ENCODE results near the gene PHACTR1. TPM values are rescaled to one million over a fixed set of nuclear protein-coding genes. Genes with fewer than 3 reads are reported as not detected.

The PHACTR1 gene
- total RNA-seq, 1 experiment from 2014 or later = 0.21 TPM

- Mint-ChIP-seq H3K36me3 (ENCODE audit: insufficient read depth, unreplicated experiment) (no peaks in the 10 kb centered on the region), H3K9me3 (ENCODE audit: low read depth, unreplicated experiment) (no peaks in the 10 kb centered on the region), H3K4me1 (ENCODE audit: low read depth, unreplicated experiment) (no peaks in the 10 kb centered on the region), H3K27ac (ENCODE audit: unreplicated experiment) (no peak overlapping the region), H3K4me3 (ENCODE audit: low read depth, unreplicated experiment) (no peak overlapping the region), H3K27me3 (ENCODE audit: unreplicated experiment) (peaks cover 78% of the 10 kb centered on the region)
- CTCF ChIA-PET = interaction anchor here (1.0 kb wide), 1 partner anchor 34 kb away, joined by 3 read pairs; no protein-coding TSS in a partner anchor
- intact Hi-C loops (cut with micrococcal nuclease; ENCODE audit: unreplicated experiment) = loop anchor here (10.0 kb wide), 1 partner anchor 106 kb away; no protein-coding TSS in a partner anchor
- DNase-seq = no peak
- BruUV-seq (replicated peaks) = no TSS peak
- no peak for TF ChIP-seq CTCF (IDR thresholded peaks at IDR 0.05; ENCODE audit: unreplicated experiment)
Measured at GRCh38 chr6:13228264-13229204, 512.0 kb downstream of the PHACTR1 start.

GRCh38 chr6:13229205-13230085 lies 512.9 kb downstream of the PHACTR1 start:
- CTCF ChIA-PET = interaction anchor here (1.0 kb wide), 1 partner anchor 34 kb away, joined by 3 read pairs; no protein-coding TSS in a partner anchor
- H3K36me3 Mint-ChIP-seq (ENCODE audit: insufficient read depth, unreplicated experiment) = no peaks in the 10 kb centered on the region
- TF ChIP-seq CTCF (IDR thresholded peaks at IDR 0.05; ENCODE audit: unreplicated experiment) = peak; percentile 20
- H3K9me3 Mint-ChIP-seq (ENCODE audit: low read depth, unreplicated experiment) = no peaks in the 10 kb centered on the region
- H3K27me3 Mint-ChIP-seq (ENCODE audit: unreplicated experiment) = peaks cover 76% of the 10 kb centered on the region
- H3K27ac Mint-ChIP-seq (ENCODE audit: unreplicated experiment) = no peak overlapping the region
- intact Hi-C loops (cut with micrococcal nuclease; ENCODE audit: unreplicated experiment) = loop anchor here (10.0 kb wide), 1 partner anchor 105 kb away; no protein-coding TSS in a partner anchor
- DNase-seq = peak; percentile 38
- no peaks in the 10 kb centered on the region for H3K4me1 Mint-ChIP-seq (ENCODE audit: low read depth, unreplicated experiment)
- H3K4me3 Mint-ChIP-seq (ENCODE audit: low read depth, unreplicated experiment) = no peak overlapping the region
- BruUV-seq (replicated peaks) = no TSS peak

GRCh38 chr6:13233106-13233505 lies 516.5 kb downstream of the PHACTR1 start:
- no peak overlapping the region for H3K27ac Mint-ChIP-seq (ENCODE audit: unreplicated experiment)
- no peak for TF ChIP-seq CTCF (IDR thresholded peaks at IDR 0.05; ENCODE audit: unreplicated experiment)
- no peak for DNase-seq
- CTCF ChIA-PET = no interaction called here
- no TSS peak for BruUV-seq (replicated peaks)
- no peaks in the 10 kb centered on the region for H3K9me3 Mint-ChIP-seq (ENCODE audit: low read depth, unreplicated experiment)
- intact Hi-C loops (cut with micrococcal nuclease; ENCODE audit: unreplicated experiment) = no loop called here
- no peaks in the 10 kb centered on the region for H3K4me1 Mint-ChIP-seq (ENCODE audit: low read depth, unreplicated experiment)
- H3K4me3 Mint-ChIP-seq (ENCODE audit: low read depth, unreplicated experiment) = no peak overlapping the region
- H3K36me3 Mint-ChIP-seq (ENCODE audit: insufficient read depth, unreplicated experiment) = no peaks in the 10 kb centered on the region
- peaks cover 64% of the 10 kb centered on the region for H3K27me3 Mint-ChIP-seq (ENCODE audit: unreplicated experiment)

GRCh38 chr6:13234130-13234529 lies 517.6 kb downstream of the PHACTR1 start:
- Mint-ChIP-seq H3K27ac (ENCODE audit: unreplicated experiment) (no peak overlapping the region), H3K36me3 (ENCODE audit: insufficient read depth, unreplicated experiment) (no peaks in the 10 kb centered on the region), H3K27me3 (ENCODE audit: unreplicated experiment) (peaks cover 59% of the 10 kb centered on the region), H3K9me3 (ENCODE audit: low read depth, unreplicated experiment) (no peaks in the 10 kb centered on the region), H3K4me1 (ENCODE audit: low read depth, unreplicated experiment) (no peaks in the 10 kb centered on the region), H3K4me3 (ENCODE audit: low read depth, unreplicated experiment) (no peak overlapping the region)
- TF ChIP-seq CTCF (IDR thresholded peaks at IDR 0.05; ENCODE audit: unreplicated experiment) = no peak
- intact Hi-C loops (cut with micrococcal nuclease; ENCODE audit: unreplicated experiment) = no loop called here
- DNase-seq = no peak
- BruUV-seq (replicated peaks) = no TSS peak
- CTCF ChIA-PET = no interaction called here

Data from Calu3 (cell line).